Neural progenitor cell (in vitro differentiated cells): ENCODE results near the gene DHTKD1.

Experiments used
- EZH2 ChIP-seq: fragments of 200-600 bp; sonication (generic); IDR thresholded peaks from 2 replicates; pipeline ENCODE4 v1.6.1; 2017; ENCODE audit warnings: antibody characterized with exemption, mild to moderate bottlenecking, moderate library complexity
- TF ChIP-seq, protein P1 (sequence below): fragments of 200-600 bp; sonication (generic); IDR thresholded peaks from 2 replicates; pipeline ENCODE4 v1.5.1; 2017; ENCODE audit warnings: antibody characterized with exemption, mild to moderate bottlenecking

DNA sequence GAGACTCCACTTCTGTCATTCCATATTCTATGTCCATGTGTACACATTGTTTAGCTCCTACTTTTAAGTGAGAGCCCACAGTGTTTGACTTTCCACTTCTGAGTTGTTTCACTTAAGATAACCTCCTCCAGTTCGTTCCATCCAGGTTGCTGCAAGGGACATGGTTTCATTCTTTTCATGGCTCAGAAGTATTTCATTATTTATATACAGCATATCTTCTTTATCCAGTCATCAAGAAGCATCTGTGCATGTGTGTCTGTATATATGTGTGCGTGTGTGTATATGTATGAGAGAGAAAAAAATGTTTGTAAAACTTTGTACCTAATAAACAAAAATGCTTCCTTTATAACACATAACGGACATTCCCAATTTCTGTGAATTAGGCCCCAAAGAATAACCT lies 66.9 kb downstream of the DHTKD1 start:
- TF ChIP-seq, protein P1, sequence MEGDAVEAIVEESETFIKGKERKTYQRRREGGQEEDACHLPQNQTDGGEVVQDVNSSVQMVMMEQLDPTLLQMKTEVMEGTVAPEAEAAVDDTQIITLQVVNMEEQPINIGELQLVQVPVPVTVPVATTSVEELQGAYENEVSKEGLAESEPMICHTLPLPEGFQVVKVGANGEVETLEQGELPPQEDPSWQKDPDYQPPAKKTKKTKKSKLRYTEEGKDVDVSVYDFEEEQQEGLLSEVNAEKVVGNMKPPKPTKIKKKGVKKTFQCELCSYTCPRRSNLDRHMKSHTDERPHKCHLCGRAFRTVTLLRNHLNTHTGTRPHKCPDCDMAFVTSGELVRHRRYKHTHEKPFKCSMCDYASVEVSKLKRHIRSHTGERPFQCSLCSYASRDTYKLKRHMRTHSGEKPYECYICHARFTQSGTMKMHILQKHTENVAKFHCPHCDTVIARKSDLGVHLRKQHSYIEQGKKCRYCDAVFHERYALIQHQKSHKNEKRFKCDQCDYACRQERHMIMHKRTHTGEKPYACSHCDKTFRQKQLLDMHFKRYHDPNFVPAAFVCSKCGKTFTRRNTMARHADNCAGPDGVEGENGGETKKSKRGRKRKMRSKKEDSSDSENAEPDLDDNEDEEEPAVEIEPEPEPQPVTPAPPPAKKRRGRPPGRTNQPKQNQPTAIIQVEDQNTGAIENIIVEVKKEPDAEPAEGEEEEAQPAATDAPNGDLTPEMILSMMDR, result no peak
- TF ChIP-seq EZH2, result no peak
